ENCODE measurements around the gene BEX4. TPM values are rescaled to one million over a fixed set of nuclear protein-coding genes. Genes with fewer than 3 reads are reported as not detected.

Gene BEX4
- total RNA-seq, 1 experiment from 2014 or later, result 2.6 TPM

- DNase-seq (ENCODE audit: low read depth), result no peak
Measured at GRCh38 chrX:103236296-103236695, 21.4 kb downstream of the BEX4 start.

GRCh38 chrX:103240155-103240554 is 25.2 kb downstream of the BEX4 start:
- no peak for DNase-seq (ENCODE audit: low read depth)

GRCh38 chrX:103248553-103248952 is 33.6 kb downstream of the BEX4 start:
- no peak for DNase-seq (ENCODE audit: low read depth)

GRCh38 chrX:103249805-103250204 is 34.9 kb downstream of the BEX4 start:
- no peak for DNase-seq (ENCODE audit: low read depth)

GRCh38 chrX:103250977-103251376 is 36.1 kb downstream of the BEX4 start:
- no peak for DNase-seq (ENCODE audit: low read depth)

GRCh38 chrX:103253608-103254007 is 38.7 kb downstream of the BEX4 start:
- no peak for DNase-seq (ENCODE audit: low read depth)

GRCh38 chrX:103254171-103254824 is 39.4 kb downstream of the BEX4 start:
- peak; percentile 16 for DNase-seq (ENCODE audit: low read depth)

- DNase-seq (ENCODE audit: low read depth), result peak; percentile 67
Measured at GRCh38 chrX:103254921-103255493, 40.1 kb downstream of the BEX4 start, which contains the start of gene TCEAL8. TCEAL8 (minus strand) TSS chrX:103255155; CDS start chrX:103253979, 1,176 bp downstream.

- DNase-seq (ENCODE audit: low read depth), result no peak
Measured at GRCh38 chrX:103256651-103257050, 41.7 kb downstream of the BEX4 start.

- DNase-seq (ENCODE audit: low read depth), result no peak
Measured at GRCh38 chrX:103258275-103258674, 43.4 kb downstream of the BEX4 start.

Other genes with a start within 250 kb of the BEX4 start
- gene BEX1, start 150.9 kb upstream of the BEX4 start, total RNA-seq (2014; rRNA removed; shearing (Covaris generic)), result 50.0 and 56.3 TPM in 2 replicates
- gene NXF3, start 122.0 kb upstream of the BEX4 start, total RNA-seq (2014; rRNA removed; shearing (Covaris generic)), result 0.10 and 0.24 TPM in 2 replicates
- gene TCEAL8, start 40.0 kb downstream of the BEX4 start, total RNA-seq (2014; rRNA removed; shearing (Covaris generic)), result 71.7 and 87.1 TPM in 2 replicates
- gene TCEAL5, start 61.6 kb downstream of the BEX4 start, total RNA-seq (2014; rRNA removed; shearing (Covaris generic)), result not detected in 2 replicates
- 0.20 TPM in 1 of 2 replicates, not detected in the other for gene BEX2, start 95.9 kb downstream of the BEX4 start, total RNA-seq (2014; rRNA removed; shearing (Covaris generic))
- gene TCEAL7, start 115.1 kb downstream of the BEX4 start, total RNA-seq (2014; rRNA removed; shearing (Covaris generic)), result not detected in 2 replicates
- gene TCEAL9, start 141.4 kb downstream of the BEX4 start, total RNA-seq (2014; rRNA removed; shearing (Covaris generic)), result 105 and 114 TPM in 2 replicates
- gene BEX3, start 161.4 kb downstream of the BEX4 start, total RNA-seq (2014; rRNA removed; shearing (Covaris generic)), result 181 and 203 TPM in 2 replicates

Data from RPMI7951 (cell line).